Measurements from ENCODE around the gene SEMA3E. TPM values are rescaled to one million over a fixed set of nuclear protein-coding genes. Genes with fewer than 3 reads are reported as not detected.

SEMA3E gene
- total RNA-seq, 4 donors from 2014 or later, result 0.83 to 2.2 (median 1.9) TPM

GRCh38 chr7:83410989-83411591 is 237.8 kb downstream of the SEMA3E start:
- Histone ChIP-seq H3K4me1 (no peaks in the 10 kb centered on the region), H3K4me3 (no peak overlapping the region), H3K36me3 (no peaks in the 10 kb centered on the region), H3K27me3 (no peaks in the 10 kb centered on the region), H3K9me3 (no peaks in the 10 kb centered on the region), H3K27ac (no peak overlapping the region)
- TF ChIP-seq CTCF (IDR thresholded peaks at IDR 0.05), result peak in 5 of 6 experiments; percentile 17 to 57 (median 56)
- no peak for TF ChIP-seq POLR2A (IDR thresholded peaks at IDR 0.05)
- DNase-seq, result no peak

DNA sequence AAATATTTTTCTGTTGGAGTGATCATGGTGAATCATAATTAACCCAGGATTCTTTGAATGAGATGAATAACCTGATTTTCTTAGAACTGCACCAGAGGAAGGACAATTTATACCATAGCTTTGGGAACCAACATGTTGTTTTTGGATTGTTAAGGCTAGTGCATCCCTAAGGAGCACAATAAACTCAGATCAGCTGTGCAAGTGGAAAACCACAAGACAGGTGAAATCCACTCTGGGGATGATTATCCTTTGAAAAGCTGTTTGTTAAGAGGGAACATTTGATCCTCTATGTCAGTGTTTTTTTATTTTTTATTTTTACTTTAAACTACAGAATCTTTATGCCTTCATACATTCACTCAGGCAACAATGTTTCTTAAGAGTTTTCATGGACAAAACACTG is 254.2 kb downstream of the SEMA3E start:
- H3K27me3 ChIP-seq, result no peaks in the 10 kb centered on the region
- H3K36me3 ChIP-seq, result no peaks in the 10 kb centered on the region
- DNase-seq, result no peak
- no peak overlapping the region for H3K4me3 ChIP-seq
- no peaks in the 10 kb centered on the region for H3K4me1 ChIP-seq
- H3K9me3 ChIP-seq, result no peaks in the 10 kb centered on the region
- no peak overlapping the region for H3K27ac ChIP-seq
- TF ChIP-seq CTCF (IDR thresholded peaks at IDR 0.05), result no peak

DNA sequence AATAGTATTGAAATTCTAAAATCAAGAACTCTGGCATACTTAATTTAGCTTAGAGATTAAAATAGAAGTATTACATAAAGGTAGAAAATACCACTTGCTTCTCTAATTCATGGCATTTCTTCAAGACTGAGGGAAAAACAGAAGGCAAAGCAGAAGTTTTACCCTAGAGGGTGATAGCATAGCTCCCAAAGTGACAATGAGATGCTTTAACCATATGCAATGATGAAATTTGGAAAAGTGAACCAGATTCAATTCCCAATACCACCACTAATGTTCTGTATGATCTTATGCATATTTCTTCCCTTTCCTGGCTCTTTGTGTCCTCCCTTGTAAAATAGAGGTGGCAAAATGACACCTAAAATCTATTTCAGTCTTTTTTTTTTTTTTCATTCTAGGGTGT is 260.5 kb downstream of the SEMA3E start:
- TF ChIP-seq CTCF (IDR thresholded peaks at IDR 0.05), result no peak
- TF ChIP-seq POLR2A (IDR thresholded peaks at IDR 0.05), result no peak
- Histone ChIP-seq H3K27me3 (no peaks in the 10 kb centered on the region), H3K4me3 (no peak overlapping the region), H3K27ac (no peak overlapping the region), H3K4me1 (no peaks in the 10 kb centered on the region), H3K36me3 (no peaks in the 10 kb centered on the region), H3K9me3 (no peaks in the 10 kb centered on the region)
- DNase-seq, result no peak

GRCh38 chr7:83366629-83367028 is 282.3 kb downstream of the SEMA3E start:
- no peaks in the 10 kb centered on the region for H3K36me3 ChIP-seq
- TF ChIP-seq POLR2A (IDR thresholded peaks at IDR 0.05) (no peak), CTCF (IDR thresholded peaks at IDR 0.05) (no peak)
- H3K27ac ChIP-seq, result no peak overlapping the region
- H3K4me1 ChIP-seq, result no peaks in the 10 kb centered on the region
- H3K4me3 ChIP-seq, result no peak overlapping the region
- H3K27me3 ChIP-seq, result no peaks in the 10 kb centered on the region
- H3K9me3 ChIP-seq, result no peaks in the 10 kb centered on the region
- no peak for DNase-seq

DNA sequence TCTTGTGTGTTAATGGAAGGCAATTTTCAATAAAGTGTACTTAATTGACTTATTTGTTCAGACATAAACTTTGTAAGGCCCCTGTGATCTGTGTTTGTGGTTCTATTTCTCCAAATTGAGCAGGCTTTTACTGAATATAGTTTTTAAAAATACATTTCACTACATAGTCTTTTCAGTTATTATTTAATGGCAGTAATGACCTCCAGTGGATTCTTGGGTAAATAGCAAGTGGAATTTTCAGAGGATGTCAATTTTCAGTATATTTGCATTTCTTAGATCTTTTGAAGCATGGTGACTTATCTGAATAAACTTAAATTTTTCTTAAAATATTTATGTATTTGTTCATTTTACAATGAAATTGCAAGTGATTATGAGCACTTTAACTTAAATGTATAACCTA is 283.2 kb downstream of the SEMA3E start:
- Histone ChIP-seq H3K4me3 (no peak overlapping the region), H3K36me3 (no peaks in the 10 kb centered on the region), H3K27ac (no peak overlapping the region), H3K27me3 (no peaks in the 10 kb centered on the region), H3K9me3 (no peaks in the 10 kb centered on the region), H3K4me1 (no peaks in the 10 kb centered on the region)
- DNase-seq, result no peak
- TF ChIP-seq CTCF (IDR thresholded peaks at IDR 0.05) (peak in 2 of 6 experiments; percentile 22 to 33), POLR2A (IDR thresholded peaks at IDR 0.05) (no peak)
